Activated CD4-positive, alpha-beta memory T cell treated with anti-CD3 and anti-CD28 coated beads, Interleukin-2, amount 10 ng/mL, durations not matched to agents 7 days and 5 days (primary cell): ENCODE measurements around the gene MFNG. TPM values are rescaled to one million over a fixed set of nuclear protein-coding genes. Genes with fewer than 3 reads are reported as not detected.
A peak's percentile ranks its signal among the peaks of the same experiment; 100 is the strongest.

Source experiments
- CTCF ChIA-PET: fragments of 350-600 bp; sonication (Branson Sonifier 250); formaldehyde crosslinking; loops from one replicate; lab custom pipeline; 2021; ENCODE audit warnings: antibody characterized with exemption, inconsistent platforms; lab: Charles Lee
- POLR2A ChIA-PET: fragments of 350-600 bp; sonication (Branson Sonifier 250); formaldehyde crosslinking; loops from one replicate; lab custom pipeline; 2021; ENCODE audit warnings: antibody characterized with exemption; lab: Charles Lee
- DNase-seq: peaks from one replicate; pipeline ENCODE4 v3.0.0-alpha.2; 2020
- H3K27ac Mint-ChIP-seq: one replicate; pipeline ENCODE4 v1.8.0; 2021; ENCODE audit warnings: mild to moderate bottlenecking, mixed read lengths
- H3K27me3 Mint-ChIP-seq: one replicate; pipeline ENCODE4 v1.8.0; 2021; ENCODE audit warnings: mixed read lengths
- H3K36me3 Mint-ChIP-seq: one replicate; pipeline ENCODE4 v1.8.0; 2021; ENCODE audit warnings: low read depth, mixed read lengths
- H3K4me1 Mint-ChIP-seq: one replicate; pipeline ENCODE4 v1.8.0; 2021; ENCODE audit warnings: mixed read lengths
- H3K4me3 Mint-ChIP-seq: one replicate; pipeline ENCODE4 v1.8.0; 2021; ENCODE audit warnings: mild to moderate bottlenecking, mixed read lengths
- H3K9me3 Mint-ChIP-seq: one replicate; pipeline ENCODE4 v1.8.0; 2021; ENCODE audit warnings: mixed read lengths
- total RNA-seq, 2 experiments: library from RNA; stranded (reverse); gene quantifications; one replicate each; pipeline ENCODE4 v1.2.3, GENCODE V29; 2021

MFNG gene
- total RNA-seq, 2 experiments from 2014 or later: 200 to 203 TPM

GRCh38 chr22:37419370-37419968 is 66.7 kb downstream of the MFNG start:
- no peak for DNase-seq
- Mint-ChIP-seq H3K27ac (no peak overlapping the region), H3K36me3 (no peaks in the 10 kb centered on the region), H3K4me3 (peak overlapping the region; percentile 49), H3K9me3 (no peaks in the 10 kb centered on the region), H3K27me3 (peaks cover 68% of the 10 kb centered on the region), H3K4me1 (peaks cover 32% of the 10 kb centered on the region)
- POLR2A ChIA-PET: no interaction called here
- CTCF ChIA-PET: no interaction called here

Other genes starting within 250 kb of the MFNG start
- 1,000 to 10,000 TPM in 1 of 2 experiments, 100 to 1,000 TPM in 1; 984 to 1,005 TPM for gene RAC2, start 242.1 kb downstream of the MFNG start, total RNA-seq
- 100 to 1,000 TPM; 114 to 126 TPM for gene CYTH4, start 203.9 kb downstream of the MFNG start, total RNA-seq
- under 1 TPM; 0.28 to 0.38 TPM for gene ELFN2, start 58.9 kb downstream of the MFNG start, total RNA-seq
- under 1 TPM in 1 of 2 experiments, not detected in 1; 0.08 TPM for gene CARD10, start 33.0 kb upstream of the MFNG start, total RNA-seq
- 1 to 10 TPM in 1 of 2 experiments, under 1 TPM in 1; 0.95 to 1.1 TPM for gene CDC42EP1, start 74.1 kb upstream of the MFNG start, total RNA-seq
- not detected for gene LGALS2, start 93.7 kb upstream of the MFNG start, total RNA-seq
- gene GGA1, start 122.5 kb upstream of the MFNG start, total RNA-seq: 10 to 100 TPM; 59.5 to 64.4 TPM
- gene SH3BP1, start 153.3 kb upstream of the MFNG start, total RNA-seq: 100 to 1,000 TPM; 161 to 162 TPM
- 10 to 100 TPM; 19.1 to 21.6 TPM for gene PDXP, start 172.3 kb upstream of the MFNG start, total RNA-seq
- gene LGALS1, start 189.3 kb upstream of the MFNG start, total RNA-seq: 1,000 to 10,000 TPM; 2,209 to 2,240 TPM
- 10 to 100 TPM; 36.6 to 36.9 TPM for gene NOL12, start 200.0 kb upstream of the MFNG start, total RNA-seq
- 10 to 100 TPM; 40.9 to 42.7 TPM for gene TRIOBP, start 210.7 kb upstream of the MFNG start, total RNA-seq